Sciatic nerve (tissue), 1 donor: ENCODE measurements around the gene MLF1. TPM values are rescaled to one million over a fixed set of nuclear protein-coding genes. Genes with fewer than 3 reads are reported as not detected.

Experiments
- total RNA-seq: library from RNA; stranded (reverse); fragmentation: NEBNext Ultra II Directional; extraction: Animal tissue kit (Norgen Biotek cat#: 25700); gene quantifications from one replicate; pipeline ENCODE4 v1.2.1, GENCODE V29; 2021
- donor health status: DM: no; HTN: no; CAD: no.

The MLF1 gene
- total RNA-seq, 1 donor from 2014 or later: 21.1 TPM

Other genes with a start within 250 kb of the MLF1 start
- gene GFM1, start 73.3 kb downstream of the MLF1 start, total RNA-seq: 41.2 TPM
- 24.9 TPM for gene LXN, start 101.5 kb downstream of the MLF1 start, total RNA-seq
- 264 TPM for gene RARRES1, start 161.3 kb downstream of the MLF1 start, total RNA-seq
- gene MFSD1, start 230.9 kb downstream of the MLF1 start, total RNA-seq: 54.6 TPM